ENCODE data around the gene TAS2R7.
"Not testable (repeated sequence)": the region's sequence is repeated elsewhere in the genome, so short reads cannot be mapped to it uniquely, and the experiment has no call there.

Gene TAS2R7

DNA sequence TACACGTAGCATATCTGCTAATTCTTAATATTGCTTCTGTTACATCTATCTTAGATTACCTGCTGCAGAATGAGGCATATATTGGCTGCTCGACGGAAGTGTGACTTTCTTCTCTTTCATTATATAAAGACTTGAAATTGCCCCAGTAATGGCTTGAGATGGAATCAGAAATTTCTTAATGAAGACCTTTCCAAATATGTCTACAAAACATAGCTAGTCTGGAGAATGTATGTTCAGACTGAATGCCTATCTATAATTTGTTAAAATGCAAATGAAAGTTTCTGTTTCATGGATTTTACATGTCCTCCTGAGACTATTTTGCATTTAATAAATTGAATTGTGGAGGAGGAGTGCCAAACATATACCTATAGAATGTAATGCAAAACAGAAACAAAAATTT lies 23.8 kb upstream of the TAS2R7 start, which contains the start of gene TAS2R10:
TAS2R10 (minus strand) TSS at position 101 of the 400 bp plus-strand sequence; CDS start at position 12, 89 bp downstream.
- TF ChIP-seq, protein P1, sequence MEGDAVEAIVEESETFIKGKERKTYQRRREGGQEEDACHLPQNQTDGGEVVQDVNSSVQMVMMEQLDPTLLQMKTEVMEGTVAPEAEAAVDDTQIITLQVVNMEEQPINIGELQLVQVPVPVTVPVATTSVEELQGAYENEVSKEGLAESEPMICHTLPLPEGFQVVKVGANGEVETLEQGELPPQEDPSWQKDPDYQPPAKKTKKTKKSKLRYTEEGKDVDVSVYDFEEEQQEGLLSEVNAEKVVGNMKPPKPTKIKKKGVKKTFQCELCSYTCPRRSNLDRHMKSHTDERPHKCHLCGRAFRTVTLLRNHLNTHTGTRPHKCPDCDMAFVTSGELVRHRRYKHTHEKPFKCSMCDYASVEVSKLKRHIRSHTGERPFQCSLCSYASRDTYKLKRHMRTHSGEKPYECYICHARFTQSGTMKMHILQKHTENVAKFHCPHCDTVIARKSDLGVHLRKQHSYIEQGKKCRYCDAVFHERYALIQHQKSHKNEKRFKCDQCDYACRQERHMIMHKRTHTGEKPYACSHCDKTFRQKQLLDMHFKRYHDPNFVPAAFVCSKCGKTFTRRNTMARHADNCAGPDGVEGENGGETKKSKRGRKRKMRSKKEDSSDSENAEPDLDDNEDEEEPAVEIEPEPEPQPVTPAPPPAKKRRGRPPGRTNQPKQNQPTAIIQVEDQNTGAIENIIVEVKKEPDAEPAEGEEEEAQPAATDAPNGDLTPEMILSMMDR (IDR thresholded peaks at IDR 0.05): no peak
- H3K4me3 ChIP-seq: no peak within 1 kb of the TSS
- H3K27ac ChIP-seq: no peak within 1 kb of the TSS
- no peak for DNase-seq (ENCODE audit: low spot score)

DNA sequence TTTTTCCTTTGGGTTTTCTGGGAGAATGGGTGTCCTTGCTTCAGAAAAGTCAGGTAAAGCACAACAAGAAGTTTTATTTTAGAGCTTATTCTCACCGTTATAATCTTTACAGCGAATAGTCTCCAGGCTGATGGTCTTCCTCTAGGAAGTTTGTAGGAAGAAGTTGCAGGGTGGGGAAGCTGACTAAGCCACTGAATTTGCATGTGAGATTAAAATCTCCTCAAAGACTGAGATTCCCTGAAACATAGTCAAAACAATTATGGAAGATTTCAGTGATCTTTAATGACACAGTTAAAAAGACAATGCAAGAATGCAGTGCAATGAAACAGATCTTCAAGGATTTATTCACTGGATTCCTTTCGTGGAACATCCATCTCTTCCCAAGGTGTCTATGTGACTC lies 22.5 kb upstream of the TAS2R7 start:
- TF ChIP-seq, protein P1 (IDR thresholded peaks at IDR 0.05): no peak
- no peak for DNase-seq (ENCODE audit: low spot score)

DNA sequence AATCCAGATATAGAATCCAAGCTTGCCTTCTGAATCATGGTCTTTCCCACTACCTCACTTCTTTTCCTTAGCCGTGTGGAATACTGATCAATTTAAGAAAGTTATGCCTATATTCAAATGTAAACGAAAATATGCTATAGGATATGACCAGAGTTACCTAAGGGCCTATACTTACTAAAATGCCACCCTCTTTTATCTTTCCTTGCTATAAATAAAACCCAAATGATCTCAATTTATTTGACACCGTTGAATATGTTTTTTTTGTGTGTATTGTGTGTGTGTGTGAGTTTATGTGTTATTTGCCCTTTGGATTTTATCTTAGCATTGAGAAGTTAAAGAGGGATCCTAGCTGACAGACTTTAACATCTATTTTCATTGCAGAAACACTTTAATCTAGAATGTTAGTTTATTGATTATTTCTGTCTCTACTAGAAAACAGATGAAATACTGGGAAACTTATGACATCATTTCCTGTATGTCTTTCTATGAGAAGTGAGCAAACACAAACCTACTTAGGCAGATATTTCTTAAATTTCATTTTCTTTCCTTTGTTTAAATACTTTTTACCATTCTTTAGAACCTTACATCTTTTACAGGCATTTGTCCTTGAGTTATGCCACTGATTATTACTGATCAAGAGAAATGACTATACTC lies 9.6 kb upstream of the TAS2R7 start:
- Histone ChIP-seq H3K4me3 (no peak overlapping the region), H3K27ac (no peak overlapping the region)
- no peak for DNase-seq (ENCODE audit: low spot score)
- TF ChIP-seq, protein P1 (IDR thresholded peaks at IDR 0.05): no peak

More for the DNA sequence above, 22.5 kb upstream of the TAS2R7 start:
- Histone ChIP-seq H3K27ac (no peak overlapping the region), H3K4me3 (no peak overlapping the region)

DNA sequence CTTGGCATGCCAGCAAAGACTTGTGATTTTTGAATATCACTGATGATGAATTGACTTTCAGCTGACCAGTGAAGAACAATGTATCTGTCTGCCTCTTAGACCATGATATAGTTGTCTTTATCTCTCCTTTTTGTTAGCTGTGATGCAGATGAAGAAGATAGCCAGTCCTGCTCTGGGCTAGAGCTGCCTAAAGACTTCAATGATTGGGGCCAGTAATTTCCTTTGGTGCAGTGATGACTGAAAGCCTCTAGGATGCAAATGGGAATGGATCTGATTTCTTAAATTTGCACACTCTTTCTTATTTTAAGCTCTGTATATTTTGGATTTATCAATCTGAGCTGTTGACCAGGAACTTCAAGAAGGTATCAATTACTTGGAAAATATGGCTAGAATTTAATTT lies 7.6 kb upstream of the TAS2R7 start, which contains the start of gene TAS2R9:
TAS2R9 (minus strand) TSS at position 101 of the 400 bp plus-strand sequence; CDS start at position 8, 93 bp downstream.
- no peak within 1 kb of the TSS for H3K4me3 ChIP-seq
- no peak within 1 kb of the TSS for H3K27ac ChIP-seq
- no peak for DNase-seq (ENCODE audit: low spot score)
- TF ChIP-seq, protein P1 (IDR thresholded peaks at IDR 0.05): no peak

DNA sequence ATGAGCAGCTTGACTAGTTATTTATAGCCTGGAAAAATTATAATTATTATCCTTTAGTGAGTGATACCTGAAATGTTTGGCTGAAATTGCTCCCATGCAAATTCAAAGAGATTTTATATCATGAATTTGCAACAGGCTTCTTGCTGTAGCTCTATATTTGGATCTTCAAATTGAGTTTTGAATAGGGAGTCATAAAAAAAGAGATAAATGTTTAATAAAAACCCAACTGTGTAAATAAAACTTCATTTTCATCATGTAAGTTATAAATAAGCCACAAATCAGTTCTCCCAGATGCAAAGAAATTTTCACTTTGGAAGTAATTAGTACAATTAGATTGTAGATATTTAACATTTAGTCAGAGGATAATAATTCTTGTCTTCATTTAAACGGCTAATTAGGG lies 4.8 kb upstream of the TAS2R7 start, which contains the start of gene TAS2R8:
TAS2R8 (minus strand) TSS at position 101 of the 400 bp plus-strand sequence. CDS start 306 bp downstream, outside the sequence.
- no peak within 1 kb of the TSS for H3K4me3 ChIP-seq
- no peak for DNase-seq (ENCODE audit: low spot score)
- no peak within 1 kb of the TSS for H3K27ac ChIP-seq
- TF ChIP-seq, protein P1 (IDR thresholded peaks at IDR 0.05): no peak

DNA sequence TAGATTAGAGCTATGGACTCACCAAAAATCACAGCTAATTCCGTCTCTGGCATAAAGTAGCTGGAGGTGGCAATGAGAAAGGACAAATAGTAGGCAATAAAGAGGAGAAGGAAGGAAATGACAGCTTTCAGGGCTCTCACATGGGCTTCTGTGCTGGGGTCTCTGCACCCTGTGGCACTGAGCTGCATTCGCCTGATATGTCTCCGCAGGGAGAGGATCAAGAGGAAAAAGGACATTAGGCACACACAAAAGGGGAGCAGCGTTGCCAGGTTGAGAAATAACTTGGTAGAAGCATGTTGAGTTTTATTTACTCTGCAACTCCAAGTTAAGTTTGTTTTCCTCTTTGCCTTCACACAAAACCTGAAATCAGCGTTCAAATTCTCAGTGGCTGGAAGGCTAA lies 686 bp downstream of the TAS2R7 start:
- Histone ChIP-seq H3K27ac (no peak overlapping the region), H3K4me3 (no peak overlapping the region)
- DNase-seq (ENCODE audit: low spot score): no peak
- TF ChIP-seq, protein P1 (IDR thresholded peaks at IDR 0.05): no peak

DNA sequence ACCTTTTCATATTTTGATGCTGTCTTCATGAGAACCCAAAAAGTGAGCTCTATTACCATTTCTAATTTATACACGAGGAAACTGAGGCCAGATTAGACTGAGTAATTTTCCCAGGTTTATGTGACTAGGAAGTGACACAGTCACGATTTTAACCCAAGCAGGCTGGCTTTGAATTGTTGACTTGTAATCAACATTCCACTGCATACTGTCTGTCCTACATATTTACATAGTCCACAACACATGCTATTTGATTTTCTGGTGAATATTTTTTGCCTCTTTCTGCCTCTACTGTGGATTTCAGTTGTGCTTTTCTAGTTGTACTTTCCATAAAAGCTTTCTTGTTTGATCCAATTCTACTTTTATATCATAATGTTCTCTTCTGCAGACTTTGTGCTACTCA lies 8.2 kb downstream of the TAS2R7 start:
- DNase-seq (ENCODE audit: low spot score): no peak
- Histone ChIP-seq H3K27ac (no peak overlapping the region), H3K4me3 (no peak overlapping the region)
- TF ChIP-seq, protein P1 (IDR thresholded peaks at IDR 0.05): no peak

DNA sequence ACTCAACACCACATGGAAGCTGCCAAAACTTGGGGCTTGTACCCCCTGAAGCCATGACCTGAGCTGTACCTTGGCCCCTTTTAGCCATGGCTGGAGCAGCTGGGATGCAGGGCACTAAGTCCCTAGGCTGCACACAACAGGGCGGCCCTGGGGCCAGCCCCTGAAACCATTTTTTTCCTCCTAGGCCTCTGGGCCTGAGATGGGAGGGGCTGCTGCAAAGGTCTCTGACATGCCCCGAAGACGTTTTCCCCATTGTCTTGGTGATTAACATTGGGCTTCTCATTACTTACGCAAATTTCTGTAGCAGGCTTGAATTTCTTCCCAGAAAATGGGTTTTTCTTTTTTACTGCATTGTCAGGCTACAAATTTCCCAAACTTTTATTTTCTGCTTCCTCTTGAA lies 10.7 kb downstream of the TAS2R7 start:
- not testable (repeated sequence) for H3K4me3 ChIP-seq; DNase-seq (ENCODE audit: low spot score)

More for the DNA sequence above, 10.7 kb downstream of the TAS2R7 start:
- not testable (repeated sequence) for H3K27ac ChIP-seq
